Hematopoietic multipotent progenitor cell treated with erythropoietin and hydrocortisone succinate and interleukin-3 and kit ligand, for 4 days (in vitro differentiated cells): ENCODE measurements around the gene HOXA6.

Experiments used
- DNase-seq: peaks from one replicate; pipeline ENCODE4 v3.0.0-alpha.2; 2015

The HOXA6 gene

GRCh38 chr7:27137640-27138315 lies 9.8 kb downstream of the HOXA6 start:
- DNase-seq = no peak

- peak; percentile 54 for DNase-seq
Observed at GRCh38 chr7:27134392-27134791, 13.2 kb downstream of the HOXA6 start.

GRCh38 chr7:27133409-27134231 lies 14.0 kb downstream of the HOXA6 start:
- no peak for DNase-seq

GRCh38 chr7:27132978-27133377 lies 14.6 kb downstream of the HOXA6 start:
- no peak for DNase-seq

- no peak for DNase-seq
Observed at GRCh38 chr7:27132214-27132613, 15.4 kb downstream of the HOXA6 start.

- DNase-seq = no peak
Observed at GRCh38 chr7:27131390-27131819, 16.2 kb downstream of the HOXA6 start.

- peak; percentile 95 for DNase-seq
Observed at GRCh38 chr7:27130540-27131389, 16.8 kb downstream of the HOXA6 start, which contains the start of gene HOXA4. HOXA4 (minus strand) TSS chr7:27130757; CDS start chr7:27130733, 24 bp downstream.

GRCh38 chr7:27129729-27130539 lies 17.6 kb downstream of the HOXA6 start:
- DNase-seq = peak; percentile 57

GRCh38 chr7:27128776-27129728 lies 18.5 kb downstream of the HOXA6 start:
- DNase-seq = no peak

- DNase-seq = no peak
Observed at GRCh38 chr7:27128034-27128433, 19.5 kb downstream of the HOXA6 start.

- DNase-seq = no peak
Observed at GRCh38 chr7:27126596-27127327, 20.8 kb downstream of the HOXA6 start.

- DNase-seq = no peak
Observed at GRCh38 chr7:27125986-27126394, 21.6 kb downstream of the HOXA6 start.

- DNase-seq = no peak
Observed at GRCh38 chr7:27124902-27125689, 22.5 kb downstream of the HOXA6 start.

- no peak for DNase-seq
Observed at GRCh38 chr7:27124096-27124901, 23.3 kb downstream of the HOXA6 start.

- no peak for DNase-seq
Observed at GRCh38 chr7:27123477-27124053, 24.0 kb downstream of the HOXA6 start.

GRCh38 chr7:27123007-27123476 lies 24.5 kb downstream of the HOXA6 start:
- no peak for DNase-seq

- DNase-seq = no peak
Observed at GRCh38 chr7:27122077-27122910, 25.3 kb downstream of the HOXA6 start.
